Measurements from ENCODE around the gene KRT6B.
"Not testable (repeated sequence)": the region's sequence is repeated elsewhere in the genome, so short reads cannot be mapped to it uniquely, and the experiment has no call there.

The KRT6B gene

GRCh38 chr12:52435659-52435999 lies 16.3 kb downstream of the KRT6B start:
- DNase-seq, result no peak

- DNase-seq, result no peak
These were observed 17.0 kb downstream of the KRT6B start for GRCh38 chr12:52434760-52435530.

GRCh38 chr12:52434081-52434733 lies 17.7 kb downstream of the KRT6B start, which contains the start of gene KRT75:
Gene KRT75 (minus strand): TSS chr12:52434371. CDS start chr12:52434304, 67 bp downstream.
- no peak for DNase-seq

DNA sequence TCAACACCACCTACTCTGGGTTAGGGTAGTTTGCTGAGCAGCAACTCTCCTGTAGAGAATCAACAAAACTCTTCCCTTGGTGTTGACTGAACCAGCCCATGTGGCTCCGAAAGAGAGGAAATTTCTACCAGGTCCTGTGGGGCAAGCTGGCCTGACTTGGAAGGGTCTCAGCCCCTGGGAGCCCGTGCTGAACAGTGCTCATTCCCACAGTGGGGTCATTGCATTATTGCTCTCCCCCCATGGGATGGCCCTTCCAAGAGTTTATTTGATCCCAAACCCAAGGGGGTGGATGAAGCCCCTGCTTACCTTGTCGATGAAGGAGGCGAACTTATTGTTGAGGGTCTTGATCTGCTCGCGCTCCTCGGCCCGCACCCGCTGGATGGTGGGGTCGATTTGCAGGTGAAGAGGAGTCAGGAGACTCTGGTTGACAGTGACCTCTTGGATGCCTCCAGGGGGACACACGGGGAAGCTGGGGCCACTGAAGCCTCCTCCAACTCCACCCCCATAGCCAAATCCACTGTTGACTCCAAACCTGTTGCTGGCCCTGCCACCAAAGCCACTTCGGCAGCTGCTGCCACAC lies 18.4 kb downstream of the KRT6B start:
- DNase-seq, result no peak

DNA sequence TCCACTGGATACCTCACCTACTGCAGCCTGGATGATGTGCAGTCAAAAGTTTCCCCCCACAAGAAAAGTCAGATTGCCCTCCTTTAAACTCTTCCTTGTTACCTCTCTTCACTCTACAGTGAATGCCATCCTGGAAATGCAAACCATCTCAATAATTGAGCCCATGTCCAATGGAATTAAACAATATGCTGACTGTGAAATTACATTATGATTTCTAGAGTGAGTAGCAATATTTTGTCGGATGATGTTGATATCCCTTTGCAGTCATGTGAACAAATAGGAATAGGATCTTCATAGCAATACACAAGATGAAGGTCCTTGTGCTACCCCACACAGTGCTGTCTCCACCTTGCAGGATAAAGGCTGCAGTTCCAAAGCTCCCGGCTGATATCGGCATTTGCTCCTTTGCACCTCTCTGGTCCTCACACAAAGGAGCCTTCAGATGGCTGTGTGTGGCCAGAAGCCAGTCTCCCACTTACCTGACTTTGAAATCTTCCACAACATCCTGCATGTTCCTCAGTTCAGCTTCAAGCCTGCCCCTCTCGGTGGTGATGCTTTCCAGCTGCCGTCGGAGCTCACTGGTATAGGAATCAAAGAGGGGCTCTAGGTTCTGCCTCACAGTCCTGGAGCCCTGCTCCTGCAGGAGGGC lies 19.3 kb downstream of the KRT6B start:
- DNase-seq, result no peak

- DNase-seq, result no peak
These were observed 23.8 kb downstream of the KRT6B start for GRCh38 chr12:52428121-52428520.

DNA sequence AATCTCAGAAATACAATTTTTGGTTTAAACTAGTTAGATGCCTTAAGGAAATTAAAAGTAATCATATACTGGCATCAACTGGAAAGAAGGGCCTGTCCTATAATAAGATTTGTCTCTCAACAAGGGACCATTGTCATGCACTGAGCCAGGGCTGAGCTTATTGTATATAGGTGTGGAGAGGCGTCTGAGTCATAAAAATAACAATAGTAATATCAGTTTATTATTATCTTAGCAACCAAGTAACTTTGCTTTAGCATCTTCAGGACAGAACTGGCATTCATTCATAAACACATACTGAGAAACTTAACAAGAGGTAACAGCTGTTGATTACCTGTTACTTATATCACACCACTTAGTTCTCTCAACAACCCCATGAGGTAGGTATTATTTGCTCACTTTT lies 24.9 kb downstream of the KRT6B start:
- no peak for DNase-seq

DNA sequence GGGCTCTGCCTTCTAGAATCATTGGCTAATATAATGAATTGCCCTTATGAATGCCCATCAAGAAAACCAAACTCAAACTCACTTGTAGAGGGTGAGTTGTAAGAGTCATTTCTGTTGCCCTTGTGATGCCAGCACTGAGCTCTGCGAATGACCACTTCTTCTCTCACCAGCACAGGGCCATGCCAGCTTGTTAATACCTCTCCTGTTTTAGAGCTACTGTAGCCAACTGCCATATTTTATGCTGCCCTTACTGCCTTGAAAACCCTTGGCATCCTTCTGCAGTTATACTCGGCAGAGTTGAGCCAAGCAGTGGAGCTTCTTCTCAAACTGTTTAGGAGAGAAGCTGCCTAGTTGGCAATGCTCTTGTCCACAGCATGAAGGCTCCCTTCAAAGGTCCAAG lies 25.9 kb downstream of the KRT6B start:
- no peak for DNase-seq

DNA sequence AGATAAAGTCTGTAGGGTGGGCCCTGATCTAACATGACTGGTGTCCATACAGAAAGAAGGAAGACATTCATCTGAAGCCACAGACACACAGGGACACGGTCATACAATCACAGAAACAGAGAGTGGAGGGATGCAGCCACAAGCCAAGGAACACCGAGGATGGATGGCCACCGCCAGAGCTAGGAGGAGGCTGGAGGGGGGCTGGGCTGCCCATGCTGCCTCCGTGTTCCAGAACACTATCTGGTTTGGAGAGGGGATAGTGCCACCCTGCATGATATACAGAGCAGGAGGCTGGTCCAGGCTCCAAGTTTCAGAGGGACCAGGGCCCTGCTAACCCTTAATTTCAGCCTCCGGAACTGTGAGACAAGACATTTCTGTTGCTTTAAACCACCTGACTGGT lies 26.5 kb downstream of the KRT6B start:
- no peak for DNase-seq

GRCh38 chr12:52423661-52424500 lies 28.1 kb downstream of the KRT6B start:
- DNase-seq, result no peak

- DNase-seq, result no peak
These were observed 28.9 kb downstream of the KRT6B start for GRCh38 chr12:52423035-52423434.

DNA sequence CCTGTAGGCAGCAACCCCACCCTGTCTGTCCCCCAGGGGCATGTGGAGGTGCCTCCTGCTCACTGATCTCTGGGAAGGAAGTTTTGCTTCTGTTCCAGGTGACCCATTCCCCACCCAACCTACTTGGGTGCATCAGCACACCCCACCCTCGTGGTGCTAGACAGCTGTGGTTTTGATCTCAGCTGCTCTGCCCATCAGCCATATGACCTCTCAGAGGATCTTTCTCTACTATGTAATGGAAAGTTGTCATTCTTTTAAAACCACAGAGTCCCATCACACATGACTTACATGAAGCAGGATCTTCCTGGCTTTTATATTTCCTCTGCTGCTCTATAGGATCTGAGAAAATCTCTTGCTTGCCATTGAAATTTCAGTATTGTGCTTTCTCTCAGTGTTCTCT lies 32.3 kb downstream of the KRT6B start:
- no peak for DNase-seq

GRCh38 chr12:52418576-52419110 lies 33.3 kb downstream of the KRT6B start:
- DNase-seq, result no peak

DNA sequence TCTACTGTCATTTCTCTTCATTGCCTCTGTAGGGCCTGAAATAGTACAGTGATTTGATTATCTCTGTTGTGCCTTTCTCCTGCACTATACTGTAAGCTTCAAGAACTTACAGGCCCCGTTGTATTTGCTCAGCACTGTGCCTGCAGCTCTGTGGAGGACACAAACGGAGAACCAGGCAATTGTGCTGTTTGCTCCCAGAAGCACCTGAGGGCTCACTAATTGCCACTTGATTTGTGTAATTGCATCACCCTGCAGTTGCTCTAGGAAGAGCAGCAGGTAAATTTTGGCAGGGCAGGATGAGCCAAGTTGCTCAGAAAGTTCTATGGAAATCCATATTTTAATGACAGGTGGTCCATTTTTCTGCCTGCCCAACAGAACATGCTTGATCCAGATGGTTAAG lies 34.2 kb downstream of the KRT6B start:
- DNase-seq, result no peak

DNA sequence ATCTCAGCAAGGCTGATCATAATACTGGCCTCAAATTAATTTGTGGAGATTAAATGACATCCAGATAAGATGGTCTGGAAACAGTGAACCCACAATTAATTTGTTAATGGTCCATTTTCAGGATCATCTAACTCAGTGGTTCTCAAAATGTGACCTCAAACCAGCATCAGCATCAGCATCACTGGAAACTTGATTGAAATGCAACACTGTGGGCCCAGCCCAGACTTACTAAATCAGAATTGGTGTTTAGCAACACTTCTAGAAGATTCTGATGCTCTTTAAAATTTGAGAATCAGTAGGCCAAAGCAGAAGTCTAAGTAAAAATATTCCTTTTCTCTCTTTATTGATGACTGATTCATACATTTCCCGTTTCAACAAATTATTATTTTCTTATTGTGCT lies 35.2 kb downstream of the KRT6B start:
- DNase-seq, result no peak

- no peak for DNase-seq
These were observed 35.8 kb downstream of the KRT6B start for GRCh38 chr12:52415870-52416750.

DNA sequence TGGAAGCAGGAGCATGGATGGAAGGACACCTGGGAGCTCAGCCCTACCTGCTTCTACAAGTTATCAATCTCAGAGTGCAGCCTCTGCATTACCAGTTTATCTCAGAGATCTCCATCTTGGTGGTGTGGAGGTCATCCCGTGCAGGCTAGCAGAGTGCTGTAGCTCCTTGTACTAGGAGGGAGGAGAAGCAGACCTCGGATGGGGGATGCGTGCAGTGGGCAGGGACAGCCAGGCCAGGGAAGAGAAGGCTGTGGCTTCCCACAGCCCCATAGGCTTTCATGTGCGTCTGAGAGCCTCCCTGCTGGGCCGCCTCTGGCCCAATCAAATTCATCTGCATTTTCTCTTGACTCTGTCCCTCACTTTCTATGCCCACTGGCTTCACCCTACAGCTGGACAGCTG lies 37.0 kb downstream of the KRT6B start:
- DNase-seq, result no peak

DNA sequence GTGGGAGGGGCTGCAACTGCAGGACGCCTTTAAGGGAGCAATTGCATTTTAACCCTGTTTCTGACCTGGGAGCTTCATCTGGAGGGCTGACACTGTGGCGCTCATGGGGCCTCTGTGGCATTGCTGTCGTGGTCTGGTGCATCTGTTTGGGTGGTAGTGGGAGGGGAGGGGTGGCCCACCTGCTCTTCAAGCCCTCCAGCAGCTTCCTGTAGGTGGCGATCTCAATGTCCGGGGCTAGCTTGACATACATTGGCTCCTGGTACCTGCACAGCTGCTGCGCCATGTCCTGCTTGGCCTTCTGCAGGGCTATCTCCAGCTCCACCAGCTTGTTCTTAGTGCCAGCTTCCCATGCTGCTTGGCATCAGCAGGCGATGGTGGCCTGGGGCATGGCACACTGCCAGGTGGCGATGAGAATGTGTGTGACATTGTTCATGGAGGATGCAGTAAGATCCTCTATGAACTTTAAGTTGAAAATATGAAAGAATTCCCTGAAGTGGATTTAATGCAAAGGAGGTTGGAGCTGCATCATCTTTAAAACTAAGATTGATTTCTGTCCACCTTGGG lies 38.1 kb downstream of the KRT6B start:
- DNase-seq, result no peak

- no peak for DNase-seq
These were observed 38.7 kb downstream of the KRT6B start for GRCh38 chr12:52413202-52413601.

DNA sequence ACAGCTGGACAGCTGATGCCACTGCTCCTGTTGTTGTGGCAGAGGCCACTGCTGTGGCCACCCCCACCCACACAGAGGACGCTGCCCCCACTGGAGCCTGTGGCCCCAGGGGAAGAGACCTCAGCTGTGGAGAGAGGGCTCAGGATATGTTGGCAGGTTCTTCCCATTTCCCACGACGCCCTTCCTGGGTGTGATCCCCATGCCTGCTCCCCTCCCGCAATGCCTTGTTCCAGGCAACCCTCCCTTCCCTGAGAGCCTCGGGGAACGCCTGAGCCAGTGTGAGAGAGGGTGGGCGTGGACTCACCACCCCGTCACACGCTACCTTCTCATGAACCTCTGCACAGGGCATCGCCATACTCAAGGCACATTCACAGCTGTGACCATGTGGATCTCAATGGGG lies 40.1 kb downstream of the KRT6B start:
- no peak for DNase-seq

- not testable (repeated sequence) for DNase-seq
These were observed 41.2 kb downstream of the KRT6B start for GRCh38 chr12:52410589-52411248.

Data from stimulated activated CD8-positive, alpha-beta memory T cell treated with anti-CD3 and anti-CD28 coated beads, Interleukin-4, amount 100 ng/mL, for 48 hours (primary cell).